Testis (tissue), 2 donors: ENCODE data around the gene SAMD4A.

Source experiments
- CTCF ChIP-seq, 3 experiments: fragments of 450-650 bp in 2 of 3; fragments of 200-600 bp in 1 of 3; sonication (generic) in 1 of 3; IDR thresholded peaks; one replicate each; pipeline ENCODE4 v1.5.1; 2016 to 2019; ENCODE audit warnings: antibody characterized with exemption in 3 of 3, mild to moderate bottlenecking in 2 of 3, moderate library complexity in 1 of 3
- POLR2A ChIP-seq: fragments of 450-650 bp; IDR thresholded peaks from one replicate; pipeline ENCODE4 v1.6.1; 2017; ENCODE audit warnings: antibody characterized with exemption, mild to moderate bottlenecking, moderate library complexity

GRCh38 chr14:54700717-54701116, 133.8 kb downstream of the SAMD4A start:
- TF ChIP-seq CTCF (IDR thresholded peaks at IDR 0.05) (no peak), POLR2A (no peak)
